Fibroblast of lung (primary cell): ENCODE measurements around the gene CBLC. TPM values are rescaled to one million over a fixed set of nuclear protein-coding genes. Genes with fewer than 3 reads are reported as not detected.

ENCODE experiments used
- DNase-seq, 2 donors: peaks; one replicate each; pipeline versions ENCODE4 v3.0.0 to v3.0.0-alpha.2; 2010; ENCODE audit warnings: low read depth in 2 of 2
- H2AFZ ChIP-seq: 2 replicates; pipeline ENCODE4 v1.5.1; 2012; ENCODE audit warnings: low read length, control low read depth, inconsistent platforms
- H3K27ac ChIP-seq: 2 replicates; pipeline ENCODE4 v1.5.1; 2011; ENCODE audit warnings: low read length, control low read depth; ENCODE audit not compliant: insufficient read depth
- H3K27me3 ChIP-seq: 2 replicates; pipeline ENCODE4 v1.5.1; 2011; ENCODE audit warnings: mild to moderate bottlenecking, low read length; ENCODE audit not compliant: control insufficient read depth, insufficient read depth
- H3K36me3 ChIP-seq: 2 replicates; pipeline ENCODE4 v1.5.1; 2011; ENCODE audit warnings: low read length; ENCODE audit not compliant: control insufficient read depth, insufficient read depth
- H3K4me1 ChIP-seq: 2 replicates; pipeline ENCODE4 v1.5.1; 2011; ENCODE audit warnings: low read length; ENCODE audit not compliant: control insufficient read depth, insufficient read depth; ENCODE audit errors: extremely low read depth
- H3K4me2 ChIP-seq: 2 replicates; pipeline ENCODE4 v1.5.1; 2011; ENCODE audit warnings: low read length, control low read depth; ENCODE audit not compliant: insufficient read depth; ENCODE audit errors: extremely low read depth
- H3K4me3 ChIP-seq, 4 experiments: fragments of 200-600 bp in 1 of 4; sonication (generic) in 1 of 4; replicated peaks in 1 of 4; 2 replicates each; pipeline ENCODE4 v1.5.1; 2011 to 2016; ENCODE audit warnings: low read length in 4 of 4, low read depth in 3 of 4, mild to moderate bottlenecking in 3 of 4, control low read depth in 2 of 4, inconsistent platforms in 1 of 4, mixed read lengths in 1 of 4; ENCODE audit not compliant: insufficient read depth in 1 of 4; ENCODE audit errors: control extremely low read depth in 1 of 4
- H3K79me2 ChIP-seq: 2 replicates; pipeline ENCODE4 v1.5.1; 2012; ENCODE audit warnings: mild to moderate bottlenecking, low read length, inconsistent platforms; ENCODE audit not compliant: control insufficient read depth, insufficient read depth
- H3K9ac ChIP-seq: 2 replicates; pipeline ENCODE4 v1.5.1; 2011; ENCODE audit warnings: mild to moderate bottlenecking, low read length, control low read depth; ENCODE audit not compliant: insufficient read depth
- H3K9me3 ChIP-seq: 2 replicates; pipeline ENCODE4 v1.5.1; 2012; ENCODE audit warnings: low read depth, low read length; ENCODE audit not compliant: control insufficient read depth, insufficient read depth
- H4K20me1 ChIP-seq: 2 replicates; pipeline ENCODE4 v1.5.1; 2011; ENCODE audit warnings: low read length; ENCODE audit not compliant: control insufficient read depth, insufficient read depth; ENCODE audit errors: extremely low read depth
- CTCF ChIP-seq, 2 donors: IDR thresholded peaks in 1 of 2; conservative IDR thresholded peaks in 1 of 2; 1 replicate in 1 of 2; 2 replicates in 1 of 2; pipeline ENCODE4 v1.5.1; 2011 to 2012; ENCODE audit warnings: low read length in 2 of 2, control low read depth in 1 of 2, inconsistent platforms in 1 of 2, low read depth in 1 of 2, mild to moderate bottlenecking in 1 of 2
- EZH2 ChIP-seq: IDR thresholded peaks from 2 replicates; pipeline ENCODE4 v1.5.1; 2012; ENCODE audit warnings: low read length, control low read depth, mild to moderate bottlenecking; ENCODE audit errors: missing control alignments
- polyA plus RNA-seq, 2 donors: library from polyadenylated mRNA; depleted of rRNA in 1 of 2; stranded (reverse) in 1 of 2; unstranded in 1 of 2; fragments of >200 nt; gene quantifications; 2 replicates each; pipeline ENCODE4 v1.2.1, GENCODE V29; 2011 to 2012; ENCODE audit warnings: missing spikeins in 1 of 2
- total RNA-seq: library from RNA; depleted of rRNA; stranded (reverse); fragments of >200 nt; gene quantifications from 2 replicates; pipeline ENCODE4 v1.2.1, GENCODE V29; 2014

The CBLC gene
- total and polyA plus RNA-seq, 2 donors (not counting 1 experiment from before 2014, with no cell fraction given) = 0.33 TPM; not detected in 1

DNA sequence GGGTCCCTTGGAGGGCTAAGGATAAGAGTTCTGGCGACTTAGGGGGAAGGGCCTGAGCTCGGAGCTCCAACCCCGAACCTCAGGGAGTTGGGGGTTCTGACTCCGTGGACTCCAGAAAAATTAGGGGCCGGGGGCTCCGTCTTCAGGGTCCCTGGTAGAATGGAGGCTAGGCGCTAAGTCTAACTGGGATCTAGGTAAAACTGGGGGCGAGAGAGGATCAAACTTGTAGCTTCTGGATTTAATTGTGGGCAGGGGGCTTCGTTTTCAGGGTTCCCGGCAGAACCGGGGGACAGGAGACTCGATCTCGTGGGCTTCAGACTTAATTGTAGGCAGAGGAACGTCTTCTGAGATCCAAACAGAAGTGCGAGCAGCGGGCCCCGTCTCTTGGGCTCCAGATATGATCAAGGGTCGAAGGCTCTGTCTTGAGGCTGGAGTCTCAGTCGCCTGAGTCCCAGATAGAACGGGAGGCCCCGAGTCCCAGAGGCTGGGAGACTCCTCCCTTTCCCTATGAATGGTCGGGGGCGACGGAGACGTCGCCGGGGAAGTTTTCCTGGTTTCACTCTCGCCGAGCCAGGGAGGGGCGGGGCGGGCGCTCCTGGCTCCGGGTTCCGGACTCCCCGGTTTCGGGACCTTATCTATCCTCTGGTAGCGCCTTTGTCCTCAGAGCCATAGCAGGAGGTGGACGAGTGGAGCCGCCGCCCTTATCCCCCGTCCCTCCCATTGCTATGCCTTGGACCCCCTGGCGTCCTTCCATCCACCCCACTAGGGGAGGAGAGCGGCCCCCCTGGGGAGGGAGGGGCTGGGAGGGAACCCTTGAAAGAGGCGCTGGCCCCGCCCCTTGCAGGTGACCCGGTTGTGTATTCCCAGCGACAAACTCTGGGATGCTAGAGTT, 69.7 kb downstream of the CBLC start:
- H2AFZ ChIP-seq = no peak overlapping the region
- DNase-seq = peak; percentile 36 to 61
- H3K4me3 ChIP-seq = peak overlapping the region; percentile 85 to 98 (median 92)
- H3K4me2 ChIP-seq = peak overlapping the region; percentile 99
- peaks cover 59% of the 10 kb centered on the region for H3K79me2 ChIP-seq
- no peaks in the 10 kb centered on the region for H3K27me3 ChIP-seq
- H3K9ac ChIP-seq = peak overlapping the region; percentile 99
- H3K36me3 ChIP-seq = peaks cover 4% of the 10 kb centered on the region
- H4K20me1 ChIP-seq = no peaks in the 10 kb centered on the region
- peak overlapping the region; percentile 90 for H3K27ac ChIP-seq
- H3K4me1 ChIP-seq = peaks cover 7% of the 10 kb centered on the region
- TF ChIP-seq EZH2 (no peak), CTCF (conservative IDR thresholded peaks at IDR 0.05 in 1 of 2, IDR thresholded peaks at IDR 0.05 in 1 of 2; ENCODE audit: low read depth in 1 of 2, low read length in 2 of 2) (no peak)
- H3K9me3 ChIP-seq = no peaks in the 10 kb centered on the region

DNA sequence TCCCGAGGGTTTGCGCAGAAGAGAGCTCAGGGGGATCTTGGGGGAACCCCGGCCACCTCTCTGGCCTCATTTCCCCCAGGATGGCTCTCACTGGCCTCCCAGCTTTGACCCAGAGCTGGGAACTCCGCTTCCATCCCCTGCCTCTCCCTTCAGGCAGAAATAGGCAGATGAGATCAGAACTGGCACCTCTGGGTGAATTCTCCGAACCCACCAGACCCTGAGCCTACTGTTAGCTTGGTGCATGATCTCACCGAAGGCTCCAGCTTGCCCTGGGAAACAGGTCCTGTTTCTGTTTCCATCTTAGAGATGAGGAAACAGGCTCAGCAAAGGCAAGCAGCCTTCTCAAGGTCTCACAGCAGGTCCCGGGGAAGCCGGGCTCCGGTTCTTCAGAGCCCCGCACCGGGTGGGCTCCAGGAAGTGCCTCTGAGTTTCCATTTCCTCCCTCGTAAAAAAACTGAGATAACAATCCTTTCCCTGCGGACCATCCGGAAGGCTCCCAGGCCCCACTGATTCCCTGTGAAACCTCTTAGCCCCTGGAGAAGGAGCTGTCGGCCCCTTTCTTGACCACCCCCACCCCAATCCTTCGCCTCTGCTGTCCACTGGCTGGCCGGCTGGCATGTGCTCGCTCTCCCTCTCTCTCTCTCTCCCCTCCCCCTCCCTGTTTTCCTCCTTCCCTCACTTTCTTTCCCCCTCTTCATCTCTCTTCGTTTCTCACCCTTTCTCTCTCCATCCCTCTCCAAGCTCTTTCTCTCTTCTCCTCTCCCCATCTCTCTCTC, 70.5 kb downstream of the CBLC start:
- H2AFZ ChIP-seq = no peak overlapping the region
- peak overlapping the region; percentile 99 for H3K4me2 ChIP-seq
- H3K9ac ChIP-seq = peak overlapping the region; percentile 99
- peak; percentile 50 to 57 for DNase-seq
- no peaks in the 10 kb centered on the region for H3K27me3 ChIP-seq
- TF ChIP-seq CTCF (conservative IDR thresholded peaks at IDR 0.05 in 1 of 2, IDR thresholded peaks at IDR 0.05 in 1 of 2; ENCODE audit: low read depth in 1 of 2, low read length in 2 of 2) = no peak
- no peak for TF ChIP-seq EZH2
- peaks cover 4% of the 10 kb centered on the region for H3K36me3 ChIP-seq
- H3K27ac ChIP-seq = peak overlapping the region; percentile 90
- H3K4me1 ChIP-seq = peaks cover 7% of the 10 kb centered on the region
- no peaks in the 10 kb centered on the region for H4K20me1 ChIP-seq
- H3K79me2 ChIP-seq = peaks cover 65% of the 10 kb centered on the region
- no peaks in the 10 kb centered on the region for H3K9me3 ChIP-seq
- peak overlapping the region; percentile 85 to 98 (median 92) for H3K4me3 ChIP-seq
